H1 (cell line): Measurements from ENCODE around the gene ZNF362. TPM values are rescaled to one million over a fixed set of nuclear protein-coding genes. Genes with fewer than 3 reads are reported as not detected.

ENCODE experiments used
- CTCF ChIA-PET: fragments of 300-600 bp; sonication (Branson Sonifier 250); formaldehyde crosslinking; loops from one replicate; lab custom pipeline; 2021; ENCODE audit not compliant: partially characterized antibody; lab: Charles Lee
- POLR2A ChIA-PET: fragments of 300-600 bp; sonication (Branson Sonifier 250); formaldehyde crosslinking; loops from one replicate; lab custom pipeline; 2021; ENCODE audit warnings: inconsistent platforms; ENCODE audit not compliant: partially characterized antibody; lab: Charles Lee
- DNase-seq, 2 experiments: peaks; one replicate each; pipeline versions ENCODE4 v3.0.0 to v3.0.0-alpha.2; 2010 to 2022; ENCODE audit warnings: low spot score in 2 of 2, low read depth in 1 of 2, mixed read lengths in 1 of 2
- FAIRE-seq: peaks from 2 replicates; lab custom pipeline; 2011; peaks lifted over from hg19 to GRCh38; lab: Jason Lieb, UNC
- H2AFZ ChIP-seq: 2 replicates; pipeline ENCODE4 v1.8.1; 2012; ENCODE audit warnings: low read length, inconsistent platforms
- H2AK5ac ChIP-seq: 2 replicates; pipeline ENCODE4 v1.6.1; 2013; ENCODE audit warnings: low read depth, low read length
- H2BK120ac ChIP-seq: replicated peaks from 2 replicates; pipeline ENCODE3; 2013; ENCODE audit warnings: low read depth, low read length, inconsistent platforms
- H2BK12ac ChIP-seq: 2 replicates; pipeline ENCODE4 v1.6.1; 2013; ENCODE audit warnings: low read depth, low read length
- H2BK15ac ChIP-seq: 2 replicates; pipeline ENCODE4 v1.6.1; 2013; ENCODE audit warnings: low read length
- H2BK20ac ChIP-seq: 2 replicates; pipeline ENCODE4 v1.6.1; 2013; ENCODE audit warnings: low read length
- H2BK5ac ChIP-seq: 2 replicates; pipeline ENCODE4 v1.6.1; 2013; ENCODE audit warnings: low read depth, low read length
- H3K14ac ChIP-seq: 2 replicates; pipeline ENCODE4 v1.6.1; 2013; ENCODE audit warnings: inconsistent platforms; ENCODE audit not compliant: insufficient read length
- H3K18ac ChIP-seq: 2 replicates; pipeline ENCODE4 v1.6.1; 2013; ENCODE audit warnings: low read length; ENCODE audit errors: extremely low read depth
- H3K23ac ChIP-seq: 2 replicates; pipeline ENCODE4 v1.6.1; 2013; ENCODE audit warnings: inconsistent platforms; ENCODE audit not compliant: insufficient read length
- H3K23me2 ChIP-seq: 2 replicates; pipeline ENCODE4 v1.6.1; 2013; ENCODE audit warnings: low read depth, low read length
- H3K27ac ChIP-seq: 2 replicates; pipeline ENCODE4 v1.6.1; 2011; ENCODE audit warnings: low read depth, low read length, inconsistent platforms
- H3K27me3 ChIP-seq, 4 experiments: replicated peaks in 1 of 4; 1 replicate in 1 of 4; 2 replicates in 3 of 4; pipeline versions ENCODE4 v1.6.1 to v1.8.1; 2011 to 2013; ENCODE audit warnings: low read length in 3 of 4, mild to moderate bottlenecking in 3 of 4, inconsistent platforms in 2 of 4, mixed read lengths in 2 of 4, moderate library complexity in 1 of 4; ENCODE audit not compliant: control insufficient read depth in 3 of 4, insufficient read depth in 3 of 4; ENCODE audit errors: extremely low read depth in 1 of 4
- H3K36me3 ChIP-seq, 4 experiments: 2 replicates each; pipeline versions ENCODE4 v1.6.1 to v1.8.1; 2011 to 2013; ENCODE audit warnings: mild to moderate bottlenecking in 4 of 4, low read length in 3 of 4, moderate library complexity in 2 of 4, control low read depth in 1 of 4, inconsistent platforms in 1 of 4; ENCODE audit not compliant: insufficient read depth in 4 of 4, control insufficient read depth in 2 of 4
- H3K4ac ChIP-seq: replicated peaks from 2 replicates; pipeline ENCODE3; 2013; ENCODE audit warnings: low read length, low read depth, mixed read lengths, inconsistent platforms; ENCODE audit not compliant: insufficient read length
- H3K4me1 ChIP-seq, 4 experiments: replicated peaks in 1 of 4; 1 replicate in 1 of 4; 2 replicates in 3 of 4; pipeline versions ENCODE4 v1.6.1 to v1.8.1; 2011 to 2013; ENCODE audit warnings: low read length in 3 of 4, inconsistent platforms in 2 of 4, mixed read lengths in 1 of 4; ENCODE audit not compliant: insufficient read depth in 4 of 4, control insufficient read depth in 3 of 4
- H3K4me2 ChIP-seq, 2 experiments: 2 replicates each; pipeline versions ENCODE4 v1.6.1 to v1.8.1; 2011 to 2013; ENCODE audit warnings: low read depth in 2 of 2, low read length in 2 of 2, control low read depth in 1 of 2, inconsistent platforms in 1 of 2, mild to moderate bottlenecking in 1 of 2; ENCODE audit not compliant: insufficient read depth in 1 of 2
- H3K4me3 ChIP-seq, 4 experiments: fragments of 200-600, 300-600 bp in 1 of 4; sonication (generic), shearing (Covaris generic), sonication (Bioruptor Twin) in 1 of 4; 2 replicates each; pipeline versions ENCODE4 v1.5.1 to v1.8.1; 2011 to 2016; ENCODE audit warnings: low read length in 4 of 4, low read depth in 3 of 4, control low read depth in 2 of 4, inconsistent platforms in 2 of 4, mild to moderate bottlenecking in 2 of 4, mixed read lengths in 1 of 4, moderate library complexity in 1 of 4; ENCODE audit not compliant: insufficient read depth in 2 of 4; ENCODE audit errors: extremely low read depth in 1 of 4
- H3K56ac ChIP-seq: replicated peaks from 2 replicates; pipeline ENCODE3; 2013; ENCODE audit warnings: low read depth, mild to moderate bottlenecking, mixed read lengths, low read length, inconsistent platforms; ENCODE audit not compliant: insufficient read length
- H3K79me1 ChIP-seq: 2 replicates; pipeline ENCODE4 v1.6.1; 2013; ENCODE audit warnings: low read depth, low read length, control low read depth
- H3K79me2 ChIP-seq, 2 experiments: 2 replicates each; pipeline versions ENCODE4 v1.6.1 to v1.8.1; 2012 to 2013; ENCODE audit warnings: low read length in 2 of 2, mild to moderate bottlenecking in 2 of 2, inconsistent platforms in 1 of 2; ENCODE audit not compliant: insufficient read depth in 2 of 2, control insufficient read depth in 1 of 2
- H3K9ac ChIP-seq, 4 experiments: replicated peaks in 1 of 4; 1 replicate in 1 of 4; 2 replicates in 3 of 4; pipeline versions ENCODE4 v1.6.1 to v1.8.1; 2011 to 2013; ENCODE audit warnings: low read depth in 3 of 4, low read length in 3 of 4, control low read depth in 2 of 4, mild to moderate bottlenecking in 2 of 4, moderate library complexity in 2 of 4, inconsistent platforms in 1 of 4; ENCODE audit errors: extremely low read depth in 1 of 4
- H3K9me3 ChIP-seq, 2 experiments: 2 replicates each; pipeline versions ENCODE4 v1.6.1 to v1.8.1; 2012 to 2013; ENCODE audit warnings: mild to moderate bottlenecking in 2 of 2, moderate library complexity in 2 of 2, control low read depth in 1 of 2, inconsistent platforms in 1 of 2, low read depth in 1 of 2, low read length in 1 of 2, mixed read lengths in 1 of 2; ENCODE audit not compliant: insufficient read depth in 2 of 2
- H4K20me1 ChIP-seq, 2 experiments: replicated peaks in 1 of 2; 2 replicates each; pipeline versions ENCODE3 to v1.8.1; 2011 to 2013; ENCODE audit warnings: inconsistent platforms in 2 of 2, low read length in 2 of 2, mild to moderate bottlenecking in 1 of 2; ENCODE audit not compliant: insufficient read depth in 2 of 2, control insufficient read depth in 1 of 2
- H4K5ac ChIP-seq: 2 replicates; pipeline ENCODE4 v1.6.1; 2013; ENCODE audit warnings: low read length, low read depth, mixed read lengths, inconsistent platforms; ENCODE audit not compliant: insufficient read length
- H4K8ac ChIP-seq: 2 replicates; pipeline ENCODE4 v1.8.0; 2013; ENCODE audit warnings: mild to moderate bottlenecking, moderate library complexity, low read length, inconsistent platforms; ENCODE audit not compliant: insufficient read depth; ENCODE audit errors: extremely low read depth
- H4K91ac ChIP-seq: replicated peaks from 2 replicates; pipeline ENCODE3; 2013; ENCODE audit warnings: low read length, mixed read lengths, inconsistent platforms; ENCODE audit not compliant: insufficient read length
- BCL11A ChIP-seq, 2 experiments: IDR thresholded peaks; one replicate each; pipeline ENCODE4 v1.6.1; 2011; ENCODE audit warnings: low read depth in 2 of 2, low read length in 2 of 2, mild to moderate bottlenecking in 2 of 2
- CREB1 ChIP-seq: IDR thresholded peaks from 2 replicates; pipeline ENCODE4 v1.6.1; 2012; ENCODE audit warnings: inconsistent platforms
- EP300 ChIP-seq, 2 experiments: IDR thresholded peaks; 1 replicate in 1 of 2; 2 replicates in 1 of 2; pipeline ENCODE4 v1.6.1; 2011 to 2012; ENCODE audit warnings: low read depth in 2 of 2, low read length in 2 of 2, mild to moderate bottlenecking in 2 of 2, borderline replicate concordance in 1 of 2, inconsistent platforms in 1 of 2, moderate library complexity in 1 of 2
- KDM1A ChIP-seq: fragments of 200-600, 300-600 bp; sonication (generic); IDR thresholded peaks from 2 replicates; pipeline ENCODE4 v1.7.1; 2016; ENCODE audit warnings: mild to moderate bottlenecking, low read length, borderline replicate concordance
- KDM4A ChIP-seq: IDR thresholded peaks from one replicate; pipeline ENCODE4 v1.7.1; 2012; ENCODE audit warnings: low read depth, mild to moderate bottlenecking, moderate library complexity, low read length, inconsistent platforms; ENCODE audit not compliant: severe bottlenecking
- KDM5A ChIP-seq: fragments of 200-600 bp; IDR thresholded peaks from 2 replicates; pipeline ENCODE4 v1.7.1; 2012; ENCODE audit warnings: mild to moderate bottlenecking, low read length, inconsistent platforms, mixed read lengths
- POLR2A ChIP-seq, 2 experiments: IDR thresholded peaks; 1 replicate in 1 of 2; 2 replicates in 1 of 2; pipeline ENCODE4 v1.6.1; 2011; ENCODE audit warnings: low read depth in 2 of 2, low read length in 2 of 2, mild to moderate bottlenecking in 2 of 2; ENCODE audit errors: control extremely low read depth in 1 of 2
- RBBP5 ChIP-seq: IDR thresholded peaks from 2 replicates; pipeline ENCODE4 v1.7.1; 2012; ENCODE audit warnings: low read depth, mild to moderate bottlenecking, inconsistent platforms, low read length, moderate library complexity, borderline replicate concordance
- RFX5 ChIP-seq: IDR thresholded peaks from 2 replicates; pipeline ENCODE4 v1.6.1; 2011; ENCODE audit warnings: low read depth, low read length, improper control_type of control experiment, borderline replicate concordance
- SUZ12 ChIP-seq: fragments of 200-600 bp; sonication (generic); IDR thresholded peaks from 2 replicates; pipeline ENCODE4 v1.6.1; 2012; ENCODE audit warnings: mild to moderate bottlenecking, inconsistent platforms, low read length, moderate library complexity, mixed read lengths
- TEAD4 ChIP-seq: IDR thresholded peaks from 2 replicates; pipeline ENCODE4 v1.6.1; 2012; ENCODE audit warnings: low read depth, low read length, inconsistent platforms, mixed read lengths
- ZNF274 ChIP-seq: IDR thresholded peaks from 2 replicates; pipeline ENCODE4 v1.7.0; 2012; ENCODE audit warnings: low read length, borderline replicate concordance; ENCODE audit errors: extremely low read depth
- WGBS, 2 experiments: shearing (Covaris generic) in 1 of 2; methylation state at CpG; one replicate each; pipeline versions ENCODE4 v1.1.6 to v1.1.7; 2013 to 2015; ENCODE audit warnings: low lambda C conversion rate in 2 of 2, mixed read lengths in 2 of 2, inconsistent platforms in 1 of 2, low coverage in 1 of 2, missing lambda C conversion rate in 1 of 2; ENCODE audit not compliant: insufficient replicate concordance in 2 of 2, insufficient coverage in 1 of 2, insufficient read length in 1 of 2; ENCODE audit errors: extremely low coverage in 1 of 2, missing lambda C conversion rate in 1 of 2; 5-methylcytosine and 5-hydroxymethylcytosine counted together
- polyA plus RNA-seq, 7 experiments: library from polyadenylated mRNA; depleted of rRNA in 3 of 7; stranded (reverse) in 5 of 7; unstranded in 2 of 7; fragments of >200 nt in 5 of 7; fragments of 200-250 nt in 2 of 7; gene quantifications; 1 replicate in 5 of 7; 2 replicates in 1 of 7; 4 replicates in 1 of 7; pipeline versions ENCODE4 v1.2.1 to v1.2.3, GENCODE V29; 2011 to 2013; ENCODE audit warnings: missing spikeins in 2 of 7, mixed read lengths in 2 of 7
- total RNA-seq: library from RNA; stranded (reverse); fragmentation: NEBNext Ultra II Directional; extraction: Animal tissue kit (Norgen Biotek cat#: 25700); gene quantifications from 2 replicates; pipeline ENCODE4 v1.2.1, GENCODE V29; 2021
- TF ChIP-seq, protein P1 (sequence below): IDR thresholded peaks from 2 replicates; pipeline ENCODE4 v1.6.1; 2012; ENCODE audit warnings: inconsistent platforms
- TF ChIP-seq, protein P2 (sequence below): IDR thresholded peaks from 2 replicates; pipeline ENCODE4 v1.6.1; 2011; ENCODE audit warnings: low read depth, mild to moderate bottlenecking, low read length; ENCODE audit not compliant: insufficient read depth

The ZNF362 gene
- total and polyA plus RNA-seq, 2 of the 8 experiments (the other 6 are each of a cell fraction or from before 2014, with no cell fraction given): 24.2 to 27.8 TPM

GRCh38 chr1:33232716-33233115 is 23.6 kb upstream of the ZNF362 start:
- Histone ChIP-seq H3K79me1 (no peaks in the 10 kb centered on the region; the same call in 1 of the 2 replicates), H2AFZ (no peak overlapping the region), H4K5ac (no peak overlapping the region), H3K4me3 (no peak overlapping the region), H3K4me1 (peaks cover 0 to 7% (median 5%) of the 10 kb centered on the region in 4 experiments; a peak in 5 of 7 replicates), H4K8ac (no peak overlapping the region), H3K27ac (no peak overlapping the region), H2BK15ac (no peak overlapping the region), H3K56ac (no peak overlapping the region), H3K23me2 (no peaks in the 10 kb centered on the region), H3K9me3 (no peaks in the 10 kb centered on the region), H2BK12ac (no peak overlapping the region), H3K23ac (no peak overlapping the region), H3K79me2 (no peaks in the 10 kb centered on the region), H3K14ac (no peak overlapping the region), H2BK20ac (no peak overlapping the region), H3K18ac (no peak overlapping the region), H4K91ac (no peak overlapping the region), H2BK120ac (no peak overlapping the region), H3K9ac (no peak overlapping the region), H2AK5ac (no peak overlapping the region), H4K20me1 (no peaks in the 10 kb centered on the region), H2BK5ac (no peak overlapping the region), H3K4ac (no peak overlapping the region), H3K27me3 (no peaks in the 10 kb centered on the region), H3K4me2 (no peak overlapping the region), H3K36me3 (no peaks in the 10 kb centered on the region)
- ChIA-PET POLR2A (no interaction called here), CTCF (no interaction called here)
- WGBS, 2 experiments: 76% methylated on average over 3 of the region's 3 CpGs; no CpG with 5 or more reads in 1 of the 2 experiments
- no peak for FAIRE-seq
- DNase-seq: no peak
- no peak for TF ChIP-seq KDM5A
- TF ChIP-seq CREB1: no peak
- no peak for TF ChIP-seq KDM4A
- no peak for TF ChIP-seq SUZ12
- TF ChIP-seq, protein P1, sequence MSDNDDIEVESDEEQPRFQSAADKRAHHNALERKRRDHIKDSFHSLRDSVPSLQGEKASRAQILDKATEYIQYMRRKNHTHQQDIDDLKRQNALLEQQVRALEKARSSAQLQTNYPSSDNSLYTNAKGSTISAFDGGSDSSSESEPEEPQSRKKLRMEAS: no peak
- TF ChIP-seq, protein P2, sequence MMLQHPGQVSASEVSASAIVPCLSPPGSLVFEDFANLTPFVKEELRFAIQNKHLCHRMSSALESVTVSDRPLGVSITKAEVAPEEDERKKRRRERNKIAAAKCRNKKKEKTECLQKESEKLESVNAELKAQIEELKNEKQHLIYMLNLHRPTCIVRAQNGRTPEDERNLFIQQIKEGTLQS: no peak
- TF ChIP-seq ZNF274: no peak
- TF ChIP-seq TEAD4: no peak
- no peak for TF ChIP-seq RBBP5
- TF ChIP-seq BCL11A (IDR thresholded peaks at IDR 0.05; ENCODE audit: low read depth in 2 of 2, low read length in 2 of 2): no peak
- TF ChIP-seq EP300 (IDR thresholded peaks at IDR 0.05; ENCODE audit: borderline replicate concordance in 1 of 2, low read depth in 2 of 2, low read length in 2 of 2): no peak
- TF ChIP-seq POLR2A (IDR thresholded peaks at IDR 0.05; ENCODE audit: control extremely low read depth in 1 of 2, low read depth in 2 of 2, low read length in 2 of 2): no peak
- no peak for TF ChIP-seq KDM1A
- no peak for TF ChIP-seq RFX5
